Measurements from ENCODE around the gene BCL2. TPM values are rescaled to one million over a fixed set of nuclear protein-coding genes. Genes with fewer than 3 reads are reported as not detected.
A peak's percentile ranks its signal among the peaks of the same experiment; 100 is the strongest.

Gene BCL2
- polyA plus RNA-seq, 1 of the 3 experiments (the other 2 are of a cell fraction), result 1.5 TPM

DNA sequence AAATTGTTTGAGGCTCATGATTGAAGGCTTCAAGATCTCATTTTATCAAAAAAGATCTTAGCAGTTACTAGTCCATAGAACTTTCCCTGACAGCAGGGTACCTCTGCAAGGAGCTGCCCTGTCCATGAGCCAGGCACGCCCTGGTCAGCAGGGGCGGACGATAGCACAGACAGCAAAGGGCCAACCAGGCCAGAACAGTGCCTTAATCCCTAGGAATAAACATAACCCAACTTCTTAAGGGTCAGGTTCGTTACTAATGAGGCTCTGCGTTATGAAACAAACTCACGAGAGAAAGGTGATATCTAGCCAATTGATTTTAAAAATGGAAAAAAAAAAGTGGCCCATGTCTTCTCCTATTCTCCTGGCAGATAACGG is 59.2 kb downstream of the BCL2 start:
- 91% methylated on average over 7 of the region's 7 CpGs for WGBS (ENCODE audit: low lambda C conversion rate)
- CTCF ChIA-PET, result no interaction called here
- POLR2A ChIA-PET, result no interaction called here

GRCh38 chr18:63259567-63260379 is 59.8 kb downstream of the BCL2 start:
- Histone ChIP-seq H3K9me2 (no peaks in the 10 kb centered on the region), H3K4me3 (ENCODE audit: low read depth in 2 of 2, low read length in 1 of 2) (no peak overlapping the region), H3K4me2 (no peak overlapping the region), H3F3A (replicated peaks; ENCODE audit: insufficient read depth) (no peaks in the 10 kb centered on the region), H3K27me3 (ENCODE audit: insufficient read depth) (no peaks in the 10 kb centered on the region), H3K9me3 (no peaks in the 10 kb centered on the region), H3K27ac (ENCODE audit: low read depth in 2 of 2, low read length in 1 of 2) (peak overlapping the region in 1 of 2 experiments; percentile 81; a peak in 2 of 4 replicates), H2AFZ (ENCODE audit: low read depth) (no peak overlapping the region), H3K79me2 (ENCODE audit: insufficient read depth) (no peaks in the 10 kb centered on the region), H4K20me1 (ENCODE audit: insufficient read depth) (no peaks in the 10 kb centered on the region), H3K9ac (no peak overlapping the region), H3K36me3 (replicated peaks in 1 of 2; ENCODE audit: control insufficient read depth in 1 of 2, insufficient read depth in 2 of 2, low read length in 1 of 2) (no peaks in the 10 kb centered on the region), H3K4me1 (ENCODE audit: control insufficient read depth in 1 of 2, insufficient read depth in 2 of 2, low read depth in 1 of 2, low read length in 1 of 2) (peaks cover 0 to 23% of the 10 kb centered on the region in 2 experiments; a peak in 2 of 4 replicates)
- ChIA-PET POLR2A (no interaction called here), CTCF (no interaction called here)
- WGBS (ENCODE audit: low lambda C conversion rate), result 75% methylated on average over 10 of the region's 10 CpGs
- DNase-seq, result no peak
- TF ChIP-seq RAD21 (IDR thresholded peaks at IDR 0.05; ENCODE audit: low read length) (no peak), MXI1 (IDR thresholded peaks at IDR 0.05; ENCODE audit: low read depth, low read length) (0 out of 2 replicates have a peak, but pooled peaks have one; percentile 17)

More for the DNA sequence above, 59.2 kb downstream of the BCL2 start:
- DNase-seq, result no peak
- H3K4me1 ChIP-seq (ENCODE audit: control insufficient read depth in 1 of 2, insufficient read depth in 2 of 2, low read depth in 1 of 2, low read length in 1 of 2), result peaks cover 0 to 23% of the 10 kb centered on the region in 2 experiments; a peak in 2 of 4 replicates
- no peak overlapping the region for H3K4me2 ChIP-seq
- H3K9ac ChIP-seq, result no peak overlapping the region
- H3F3A ChIP-seq (replicated peaks; ENCODE audit: insufficient read depth), result no peaks in the 10 kb centered on the region
- H3K4me3 ChIP-seq (ENCODE audit: low read depth in 2 of 2, low read length in 1 of 2), result no peak overlapping the region
- H3K9me3 ChIP-seq, result no peaks in the 10 kb centered on the region
- no peaks in the 10 kb centered on the region for H4K20me1 ChIP-seq (ENCODE audit: insufficient read depth)
- no peak overlapping the region for H2AFZ ChIP-seq (ENCODE audit: low read depth)
- TF ChIP-seq SMC3 (IDR thresholded peaks at IDR 0.05; ENCODE audit: low read depth, low read length) (no peak), RFX5 (IDR thresholded peaks at IDR 0.05; ENCODE audit: low read length) (no peak), SIN3A (IDR thresholded peaks at IDR 0.05; ENCODE audit: borderline replicate concordance, low read depth, low read length) (no peak), EP300 (IDR thresholded peaks at IDR 0.05; ENCODE audit: borderline replicate concordance in 1 of 2, low read depth in 1 of 2, low read length in 1 of 2) (no peak), IRF3 (IDR thresholded peaks at IDR 0.05; ENCODE audit: low read depth, low read length) (no peak), TCF12 (IDR thresholded peaks at IDR 0.05) (no peak)
- H3K27me3 ChIP-seq (ENCODE audit: insufficient read depth), result no peaks in the 10 kb centered on the region
- peak overlapping the region in 1 of 2 experiments; percentile 81; a peak in 2 of 4 replicates for H3K27ac ChIP-seq (ENCODE audit: low read depth in 2 of 2, low read length in 1 of 2)
- H3K79me2 ChIP-seq (ENCODE audit: insufficient read depth), result no peaks in the 10 kb centered on the region
- no peaks in the 10 kb centered on the region for H3K9me2 ChIP-seq
- H3K36me3 ChIP-seq (replicated peaks in 1 of 2; ENCODE audit: control insufficient read depth in 1 of 2, insufficient read depth in 2 of 2, low read length in 1 of 2), result no peaks in the 10 kb centered on the region

Measured in SK-N-SH (cell line).